Stimulated activated effector memory CD8-positive, alpha-beta T cell treated with anti-CD3 and anti-CD28 coated beads, Interleukin-12 subunit alpha, Interleukin-12 subunit beta, amount 100 ng/mL, for 72 hours (primary cell): ENCODE data around the gene CCDC74B.
"Not testable (repeated sequence)": the region's sequence is repeated elsewhere in the genome, so short reads cannot be mapped to it uniquely, and the experiment has no call there.

Source experiments
- ATAC-seq: fragments of 150-1000 bp; cut with Tn5 transposase; 2 replicates; pipeline ENCODE4 v1.10.0; 2021
- DNase-seq, 2 donors: peaks; one replicate each; pipeline ENCODE4 v3.0.0; 2021 to 2022; ENCODE audit warnings: low spot score in 2 of 2
- H3K27ac Mint-ChIP-seq: one replicate; pipeline ENCODE4 v1.8.0; 2022; ENCODE audit warnings: mild to moderate bottlenecking, mixed read lengths
- H3K36me3 Mint-ChIP-seq: one replicate; pipeline ENCODE4 v1.8.0; 2022; ENCODE audit warnings: mild to moderate bottlenecking, mixed read lengths
- H3K4me1 Mint-ChIP-seq: one replicate; pipeline ENCODE4 v1.8.0; 2022; ENCODE audit warnings: mixed read lengths
- H3K4me3 Mint-ChIP-seq: one replicate; pipeline ENCODE4 v1.8.0; 2022; ENCODE audit warnings: mild to moderate bottlenecking, mixed read lengths
- H3K9me3 Mint-ChIP-seq: one replicate; pipeline ENCODE4 v1.8.0; 2022; ENCODE audit warnings: mixed read lengths

The CCDC74B gene

DNA sequence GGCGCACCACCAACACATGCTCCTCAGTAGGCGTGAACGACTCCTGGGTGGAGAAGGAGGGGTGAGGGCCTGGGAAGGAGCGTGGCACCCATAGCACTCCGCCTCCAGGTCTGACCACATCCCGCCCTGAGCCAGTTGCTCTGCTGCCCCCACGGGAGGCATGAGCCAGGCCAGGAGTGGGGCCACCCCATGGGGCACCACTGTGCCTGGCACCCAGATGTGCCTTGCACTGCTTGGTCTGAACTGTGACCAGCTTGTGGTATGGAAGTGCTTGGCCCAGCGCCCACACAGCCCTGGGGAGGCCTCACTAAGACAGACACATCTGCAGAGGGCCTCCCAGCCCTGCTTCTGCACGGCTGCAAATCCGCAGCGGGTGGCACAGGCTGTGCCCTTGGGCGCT lies 12.4 kb upstream of the CCDC74B start:
- peak overlapping the region; percentile 88 for H3K27ac Mint-ChIP-seq
- peaks cover 57% of the 10 kb centered on the region for H3K36me3 Mint-ChIP-seq
- ATAC-seq = peak; percentile 6
- peaks cover 22% of the 10 kb centered on the region for H3K4me1 Mint-ChIP-seq
- DNase-seq, H3K4me3 Mint-ChIP-seq, H3K9me3 Mint-ChIP-seq: not testable (repeated sequence)

GRCh38 chr2:130156624-130157004 lies 11.7 kb upstream of the CCDC74B start:
- Mint-ChIP-seq H3K9me3 (no peaks in the 10 kb centered on the region), H3K36me3 (peaks cover 54% of the 10 kb centered on the region), H3K27ac (no peak overlapping the region), H3K4me3 (no peak overlapping the region), H3K4me1 (peaks cover 22% of the 10 kb centered on the region)
- DNase-seq (no peak), ATAC-seq (no peak)

DNA sequence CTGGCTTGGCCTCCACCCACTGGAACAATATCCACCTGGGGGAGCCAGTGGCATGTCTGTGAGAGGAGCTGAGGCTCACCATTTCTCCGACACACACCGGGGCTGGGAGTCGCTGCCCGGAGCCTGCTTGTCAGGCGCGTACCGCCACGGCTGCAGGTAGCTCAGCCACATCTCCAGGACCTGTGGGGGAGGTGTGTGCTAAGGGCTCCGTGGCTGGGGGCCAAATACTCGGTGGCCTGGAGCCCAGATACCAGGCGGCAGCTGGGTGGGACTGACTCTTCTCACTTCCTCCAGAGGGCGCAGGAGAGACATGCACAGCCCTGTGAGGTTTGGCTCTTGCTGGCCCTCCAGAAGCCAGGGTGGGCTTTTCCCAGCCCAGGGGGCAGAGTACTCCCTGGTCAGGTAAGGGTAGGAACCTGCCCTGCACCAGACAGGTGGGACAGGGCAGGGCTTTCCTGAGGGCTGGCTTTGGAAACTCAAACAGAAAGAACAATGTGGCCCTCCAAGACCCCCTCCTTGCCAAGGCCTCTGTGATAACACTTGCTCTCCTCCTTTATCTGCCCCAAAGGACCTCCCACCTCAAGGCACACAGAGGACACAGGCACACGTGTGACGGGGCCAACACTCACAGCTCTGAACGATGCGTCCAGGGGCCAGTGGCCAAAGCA lies 11.2 kb upstream of the CCDC74B start:
- H3K9me3 Mint-ChIP-seq, H3K4me3 Mint-ChIP-seq, DNase-seq, ATAC-seq, H3K27ac Mint-ChIP-seq: not testable (repeated sequence)
- Mint-ChIP-seq H3K4me1 (peaks cover 22% of the 10 kb centered on the region), H3K36me3 (peaks cover 54% of the 10 kb centered on the region)

DNA sequence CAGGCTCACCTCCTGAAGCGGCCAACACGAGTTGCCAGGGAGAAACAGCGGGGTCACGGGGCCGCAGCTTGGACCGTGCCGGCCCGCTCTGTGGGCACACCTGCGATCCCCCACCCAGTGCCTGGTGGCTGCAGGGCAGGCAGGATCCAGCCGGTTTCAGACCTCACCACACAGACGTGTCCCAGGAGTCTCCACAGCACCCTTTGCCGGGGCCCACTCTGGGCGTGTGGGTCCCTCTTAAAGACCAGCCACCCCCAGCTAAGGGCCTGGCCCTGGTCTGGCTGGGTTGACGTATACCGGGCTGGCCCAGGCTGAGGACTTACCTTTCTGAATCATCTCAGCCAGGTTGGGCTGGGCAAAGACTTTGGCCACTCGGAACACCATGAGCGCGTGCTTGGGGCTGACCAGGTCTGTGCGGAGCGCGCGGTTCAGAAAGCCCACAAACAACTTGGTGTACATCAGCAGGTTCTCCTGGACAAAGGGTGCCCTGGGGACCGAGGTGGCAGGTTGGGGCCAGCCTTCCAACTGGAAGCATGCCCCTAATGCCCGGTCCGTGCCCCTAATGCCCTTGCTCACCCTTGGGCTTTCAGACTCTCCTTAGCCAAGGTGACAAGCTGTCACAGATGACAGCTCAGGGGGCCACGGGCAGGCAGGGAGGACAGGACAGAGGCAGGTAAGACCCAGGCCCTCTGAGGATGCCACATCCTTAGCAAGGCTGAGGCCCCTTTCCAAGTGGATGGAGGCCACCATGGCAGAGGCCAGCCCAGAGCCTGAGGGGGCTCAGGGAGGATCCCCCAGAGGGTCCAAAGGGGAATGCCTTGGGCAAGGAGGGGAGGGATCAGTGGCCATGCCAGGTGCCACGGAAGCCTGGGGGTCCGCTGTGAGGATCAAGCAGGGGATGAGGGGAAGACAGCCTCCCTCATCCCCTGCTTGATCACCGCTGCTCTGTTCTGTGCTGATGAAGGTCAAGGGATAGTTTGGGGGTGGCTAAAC lies 10.2 kb upstream of the CCDC74B start:
- H3K9me3 Mint-ChIP-seq = no peaks in the 10 kb centered on the region
- H3K4me1 Mint-ChIP-seq = peaks cover 18% of the 10 kb centered on the region
- no peak overlapping the region for H3K4me3 Mint-ChIP-seq
- ATAC-seq = no peak
- peaks cover 60% of the 10 kb centered on the region for H3K36me3 Mint-ChIP-seq
- peak overlapping the region; percentile 80 for H3K27ac Mint-ChIP-seq
- DNase-seq = no peak

DNA sequence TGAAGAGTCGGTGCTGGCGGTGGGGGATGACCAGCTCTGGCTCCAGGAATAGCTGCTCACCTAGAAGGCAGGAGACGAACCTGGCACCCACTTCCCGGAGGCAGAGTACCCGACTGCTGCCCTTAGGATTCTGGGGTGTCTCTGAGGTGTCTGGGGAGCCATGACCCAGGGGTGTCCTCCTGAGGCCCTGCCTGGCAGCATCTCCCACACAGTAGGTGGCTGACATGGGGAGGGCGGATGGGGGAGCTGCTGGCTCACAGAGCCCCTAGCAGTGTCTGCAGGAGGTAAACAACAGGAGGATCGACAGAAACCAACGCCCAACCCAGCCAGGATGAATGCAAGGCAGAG lies 9.5 kb upstream of the CCDC74B start:
- Mint-ChIP-seq H3K36me3 (peaks cover 55% of the 10 kb centered on the region), H3K4me1 (peaks cover 14% of the 10 kb centered on the region)
- not testable (repeated sequence) for DNase-seq, H3K4me3 Mint-ChIP-seq, ATAC-seq, H3K27ac Mint-ChIP-seq, H3K9me3 Mint-ChIP-seq

DNA sequence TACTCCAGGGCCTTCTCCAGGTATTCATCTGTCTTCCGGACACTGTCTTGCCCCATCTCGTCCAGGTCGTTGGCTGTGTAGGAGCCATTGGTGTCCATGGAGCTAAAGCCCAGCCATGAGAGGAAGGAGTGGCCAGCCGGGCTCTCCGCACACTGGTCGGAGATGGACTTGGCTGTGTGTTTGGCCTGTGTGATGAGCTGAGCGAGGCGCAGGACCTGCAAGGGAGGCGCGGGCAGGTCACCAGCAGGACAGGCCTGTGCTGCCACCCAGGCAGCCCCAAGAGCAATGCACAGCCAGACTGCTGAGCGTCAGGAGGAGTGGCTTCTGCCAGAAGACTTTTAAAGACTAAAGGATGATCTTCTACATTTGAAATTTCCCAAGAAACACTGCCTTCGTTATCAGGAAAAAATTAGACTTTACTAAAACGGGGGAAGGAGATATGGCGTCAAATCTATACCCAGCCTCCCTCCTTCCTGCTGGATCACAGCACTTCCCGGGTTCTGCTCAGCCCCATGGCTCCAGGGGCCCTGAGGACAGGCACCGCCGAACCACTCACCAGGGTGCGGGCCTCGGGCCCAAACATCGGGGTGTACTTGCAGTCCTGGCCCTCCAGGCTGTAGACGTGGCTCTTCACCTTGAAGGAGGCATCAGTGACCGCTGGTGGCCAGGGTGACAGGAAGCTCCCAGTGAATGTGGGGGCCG lies 9.0 kb upstream of the CCDC74B start:
- H3K4me1 Mint-ChIP-seq = peaks cover 14% of the 10 kb centered on the region
- H3K36me3 Mint-ChIP-seq = peaks cover 51% of the 10 kb centered on the region
- H3K4me3 Mint-ChIP-seq, H3K9me3 Mint-ChIP-seq, ATAC-seq, DNase-seq, H3K27ac Mint-ChIP-seq: not testable (repeated sequence)

GRCh38 chr2:130152816-130153595 lies 8.1 kb upstream of the CCDC74B start:
- ATAC-seq = no peak
- no peaks in the 10 kb centered on the region for H3K9me3 Mint-ChIP-seq
- no peak overlapping the region for H3K27ac Mint-ChIP-seq
- H3K4me3 Mint-ChIP-seq = no peak overlapping the region
- H3K4me1 Mint-ChIP-seq = peaks cover 6% of the 10 kb centered on the region
- H3K36me3 Mint-ChIP-seq = peaks cover 42% of the 10 kb centered on the region
- no peak for DNase-seq

DNA sequence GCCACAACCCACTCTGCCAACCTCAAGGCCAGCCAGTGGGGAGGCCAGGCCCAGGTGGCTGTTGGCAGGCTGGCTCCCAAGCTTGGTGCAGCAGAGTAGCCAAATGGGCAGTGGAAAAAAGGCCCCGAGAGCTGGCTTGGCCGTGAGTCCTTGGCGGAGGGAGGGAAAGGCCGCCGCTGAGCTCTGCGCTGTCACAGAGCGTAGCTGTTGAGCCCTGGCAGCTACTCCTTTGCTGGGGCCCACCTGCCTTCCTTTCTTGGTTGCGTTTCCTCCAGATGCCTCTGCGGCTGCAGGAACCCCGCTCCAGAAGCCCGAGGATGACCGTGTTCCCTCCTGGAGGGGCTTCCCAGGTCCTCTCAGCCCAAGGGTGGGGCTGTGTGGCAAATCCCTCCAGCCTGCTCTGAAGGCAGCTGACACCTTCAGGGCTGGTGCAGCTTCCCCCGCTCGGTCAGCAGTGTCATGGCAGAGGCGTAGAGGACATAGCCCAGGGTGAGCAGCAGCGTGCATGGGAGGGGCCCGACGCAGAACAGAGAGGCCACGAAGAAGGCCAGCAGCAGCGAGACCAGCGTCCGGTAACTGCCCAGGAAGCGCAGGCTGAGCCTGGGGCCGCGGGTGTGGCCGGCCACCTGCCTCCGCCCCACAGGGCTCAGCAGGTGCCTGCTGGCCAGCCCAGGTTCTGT lies 7.4 kb upstream of the CCDC74B start:
- not testable (repeated sequence) for H3K27ac Mint-ChIP-seq, H3K9me3 Mint-ChIP-seq, ATAC-seq, DNase-seq, H3K4me3 Mint-ChIP-seq, H3K4me1 Mint-ChIP-seq
- peaks cover 39% of the 10 kb centered on the region for H3K36me3 Mint-ChIP-seq

DNA sequence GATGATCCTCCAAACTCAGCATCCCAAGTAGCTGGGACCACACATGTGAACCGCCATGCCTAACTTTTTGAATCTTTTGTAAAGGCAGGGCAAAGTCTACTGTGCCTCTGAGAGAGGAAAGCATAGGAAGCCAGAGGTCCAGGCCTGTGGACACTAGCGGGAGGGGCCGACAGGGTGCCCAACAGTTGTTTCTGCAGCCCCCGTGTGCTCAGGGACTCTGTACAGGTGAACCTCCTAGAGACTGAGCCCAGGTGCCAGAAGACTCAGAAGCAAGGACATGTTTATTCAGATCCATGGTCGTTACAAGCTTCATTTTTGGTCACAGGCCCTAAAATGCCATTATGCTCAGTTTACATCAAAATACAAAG lies 6.2 kb upstream of the CCDC74B start:
- H3K4me1 Mint-ChIP-seq, H3K4me3 Mint-ChIP-seq, H3K9me3 Mint-ChIP-seq, DNase-seq, H3K27ac Mint-ChIP-seq, ATAC-seq: not testable (repeated sequence)
- peaks cover 39% of the 10 kb centered on the region for H3K36me3 Mint-ChIP-seq

DNA sequence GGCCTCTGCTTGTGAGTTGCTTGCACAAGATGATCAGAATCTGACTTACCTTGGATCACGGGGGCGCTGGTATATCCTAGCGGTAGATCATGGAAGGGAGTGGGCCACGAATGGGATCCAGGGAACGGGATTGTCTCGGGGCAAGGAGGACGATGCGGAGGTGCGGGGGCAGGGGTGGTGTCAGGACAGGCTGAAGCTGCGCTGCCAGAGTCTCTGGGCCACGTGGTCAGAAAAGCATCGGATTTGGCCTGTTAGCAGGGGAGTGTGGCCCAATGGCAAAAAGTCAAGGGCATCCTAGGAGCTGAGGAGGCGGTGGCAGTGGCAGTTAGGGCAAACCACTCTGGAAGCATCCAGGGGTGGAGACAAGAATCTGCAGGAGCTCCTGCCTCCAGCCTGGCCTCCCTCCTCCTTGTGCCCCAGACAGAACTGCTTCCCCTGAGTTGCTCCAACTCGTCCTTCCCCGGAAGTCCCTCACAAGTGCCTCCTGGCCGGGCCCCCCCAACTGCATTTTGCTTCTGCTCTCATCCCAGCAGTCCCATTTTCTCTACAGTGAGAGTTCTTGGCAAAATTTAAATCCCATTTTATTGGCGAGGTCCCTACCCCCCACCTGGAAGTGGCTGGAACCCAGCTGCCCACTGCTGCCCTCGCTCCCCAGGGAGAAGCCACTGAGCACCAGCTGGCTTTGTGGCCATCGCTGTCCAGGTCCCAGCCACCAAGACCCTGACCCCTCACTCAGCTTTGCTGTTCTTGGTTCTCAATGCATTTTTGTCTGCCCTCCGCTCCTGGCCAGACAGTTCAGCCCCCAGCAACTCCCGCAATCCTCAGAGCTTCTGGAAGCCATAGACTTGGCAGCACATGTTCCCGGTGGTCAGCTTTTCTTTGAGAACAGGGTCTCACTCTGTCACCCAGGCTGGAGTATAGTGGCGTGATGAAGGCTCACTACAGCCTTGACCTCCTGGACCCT lies 5.6 kb upstream of the CCDC74B start:
- no peaks in the 10 kb centered on the region for H3K4me1 Mint-ChIP-seq
- no peak overlapping the region for H3K27ac Mint-ChIP-seq
- no peaks in the 10 kb centered on the region for H3K9me3 Mint-ChIP-seq
- DNase-seq (no peak), ATAC-seq (peak; percentile 4)
- peaks cover 39% of the 10 kb centered on the region for H3K36me3 Mint-ChIP-seq
- no peak overlapping the region for H3K4me3 Mint-ChIP-seq

GRCh38 chr2:130148515-130148914 lies 3.6 kb upstream of the CCDC74B start:
- DNase-seq, H3K9me3 Mint-ChIP-seq, H3K4me1 Mint-ChIP-seq, H3K4me3 Mint-ChIP-seq, ATAC-seq, H3K27ac Mint-ChIP-seq: not testable (repeated sequence)
- H3K36me3 Mint-ChIP-seq = peaks cover 21% of the 10 kb centered on the region

- DNase-seq = peak in 1 of 2 donors; percentile 52
- H3K4me1 Mint-ChIP-seq, H3K36me3 Mint-ChIP-seq, H3K9me3 Mint-ChIP-seq: not testable (repeated sequence)
- Mint-ChIP-seq H3K4me3 (peak overlapping the region; percentile 74), H3K27ac (peak overlapping the region; percentile 8)
- ATAC-seq = peak; percentile 51
Measured at GRCh38 chr2:130143266-130144039, 1.5 kb downstream of the CCDC74B start.
